HPDE6-E6E7 (cell line): ENCODE data around the gene MXD4.
"Not testable (repeated sequence)": the region's sequence is repeated elsewhere in the genome, so short reads cannot be mapped to it uniquely, and the experiment has no call there.

Experiments
- DNase-seq: peaks from one replicate; pipeline ENCODE4 v3.0.0; 2011; ENCODE audit warnings: missing footprints; ENCODE audit errors: extremely low spot score

The MXD4 gene

DNA sequence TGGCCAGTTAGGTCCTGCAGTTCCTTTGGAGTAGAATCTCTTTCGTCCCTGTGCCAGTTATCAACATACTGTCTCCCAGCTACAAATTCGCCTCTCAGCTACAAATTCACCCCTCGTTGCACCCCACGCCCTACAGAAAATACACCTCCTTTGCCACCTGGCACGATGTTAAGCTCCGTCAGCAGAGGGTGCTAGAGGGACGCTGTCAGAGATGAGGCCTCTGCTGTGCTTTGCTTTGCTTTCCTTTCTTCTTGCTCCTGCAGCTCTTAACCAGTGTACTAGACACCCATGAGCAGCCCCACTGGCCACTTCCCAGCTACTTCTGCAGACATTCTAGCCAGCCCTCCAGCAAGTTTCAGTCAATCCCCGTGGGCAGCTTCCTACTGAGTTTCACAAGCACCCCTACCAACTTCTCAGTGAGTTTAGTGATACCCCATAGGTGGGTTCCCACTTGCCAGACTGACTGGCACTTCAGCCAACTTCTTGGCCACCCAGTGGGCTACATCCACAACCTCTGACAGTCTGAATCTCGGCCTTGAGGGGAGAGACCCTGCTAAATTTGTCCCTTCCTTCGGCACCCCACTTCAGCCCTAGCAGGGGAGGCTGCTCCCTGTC, 41.8 kb downstream of the MXD4 start:
- peak; percentile 49 for DNase-seq

DNA sequence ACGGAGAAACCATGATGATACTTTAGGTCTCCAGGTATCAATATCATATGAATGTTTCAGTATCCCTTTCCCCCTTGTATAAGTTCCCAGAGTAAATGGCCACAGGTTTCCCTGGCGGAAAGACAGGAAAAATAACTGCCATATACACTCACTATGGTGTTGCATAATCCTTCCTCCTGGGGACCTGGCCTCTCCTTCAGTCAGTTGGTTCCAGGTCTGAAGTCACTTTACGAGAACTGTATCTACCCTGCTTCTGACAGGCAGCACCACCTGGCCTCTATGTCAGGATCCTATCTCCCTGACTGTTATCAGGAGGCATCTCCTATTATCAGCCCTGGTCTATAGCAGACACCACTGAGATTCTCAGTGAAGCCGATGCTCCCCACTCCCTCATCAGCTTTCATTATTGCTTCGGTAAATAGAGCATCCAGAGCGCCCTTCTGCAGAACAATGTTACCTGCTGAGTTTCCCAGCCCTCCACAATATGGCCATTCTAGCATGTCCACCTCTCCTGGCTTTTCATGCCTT, 42.6 kb downstream of the MXD4 start:
- no peak for DNase-seq

DNA sequence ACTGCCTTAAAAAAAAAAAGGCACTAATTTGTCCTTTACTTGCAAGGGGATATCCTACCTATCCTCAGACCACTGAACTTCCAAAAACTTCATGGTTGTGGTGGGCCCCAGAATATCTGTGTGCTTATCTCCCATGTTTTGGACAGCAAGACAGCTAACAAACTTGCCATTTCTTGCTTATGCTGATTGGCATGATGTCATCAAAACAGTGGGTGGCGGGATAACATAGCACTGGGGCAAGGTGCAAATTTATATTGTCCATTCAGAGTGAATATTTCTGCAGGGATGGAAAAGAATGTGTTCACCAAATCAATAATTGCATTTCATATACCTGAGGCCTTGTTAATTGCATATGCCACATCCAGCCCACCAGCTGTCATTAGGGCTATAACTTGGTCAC, 43.5 kb downstream of the MXD4 start:
- DNase-seq: no peak

GRCh38 chr4:2217726-2218125, 44.2 kb downstream of the MXD4 start:
- DNase-seq: no peak

DNA sequence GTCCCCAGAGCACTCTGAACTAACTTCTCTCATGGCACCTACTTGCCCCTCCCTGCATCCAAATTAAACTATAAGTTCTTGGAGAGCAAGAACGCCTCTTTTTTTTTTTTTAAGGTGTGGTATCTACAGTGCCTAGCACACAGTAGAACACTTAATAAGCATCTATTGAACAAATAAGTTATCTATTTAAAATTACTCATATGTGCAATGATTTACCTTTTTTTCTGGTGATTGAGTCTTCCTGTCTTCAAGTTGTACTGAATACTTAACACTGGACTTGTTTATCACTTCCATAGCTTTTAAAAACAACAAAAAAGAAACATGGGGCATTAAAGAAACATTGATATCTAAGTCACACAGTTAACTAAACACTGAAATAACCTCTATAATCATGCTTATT, 49.1 kb downstream of the MXD4 start:
- DNase-seq: no peak

GRCh38 chr4:2202789-2203188, 59.1 kb downstream of the MXD4 start:
- not testable (repeated sequence) for DNase-seq
